Measurements from ENCODE around the gene TRAPPC4.

The TRAPPC4 gene

GRCh38 chr11:119023741-119024140, 5.2 kb downstream of the TRAPPC4 start:
- TF ChIP-seq POLR2A (IDR thresholded peaks at IDR 0.05; ENCODE audit: low read length) (no peak), GATA1 (IDR thresholded peaks at IDR 0.05; ENCODE audit: low read depth, low read length) (no peak)

GRCh38 chr11:119024430-119025098, 6.0 kb downstream of the TRAPPC4 start:
- TF ChIP-seq GATA1 (IDR thresholded peaks at IDR 0.05; ENCODE audit: low read depth, low read length) = no peak
- peak; percentile 25 for TF ChIP-seq POLR2A (IDR thresholded peaks at IDR 0.05; ENCODE audit: low read length)
- peak; percentile 24 to 34 for DNase-seq

More at GRCh38 chr11:119023741-119024140, 5.2 kb downstream of the TRAPPC4 start:
- DNase-seq = peak in 1 of 2 experiments; percentile 26

- TF ChIP-seq POLR2A (IDR thresholded peaks at IDR 0.05; ENCODE audit: low read length) = no peak
- no peak for TF ChIP-seq GATA1 (IDR thresholded peaks at IDR 0.05; ENCODE audit: low read depth, low read length)
- DNase-seq = no peak
Measured at GRCh38 chr11:119025099-119025473, 6.5 kb downstream of the TRAPPC4 start.

- no peak for DNase-seq
- TF ChIP-seq GATA1 (IDR thresholded peaks at IDR 0.05; ENCODE audit: low read depth, low read length) (no peak), POLR2A (IDR thresholded peaks at IDR 0.05; ENCODE audit: low read length) (no peak)
Measured at GRCh38 chr11:119025541-119025940, 7.0 kb downstream of the TRAPPC4 start.

GRCh38 chr11:119025978-119026766, 7.6 kb downstream of the TRAPPC4 start:
- no peak for DNase-seq
- TF ChIP-seq GATA1 (IDR thresholded peaks at IDR 0.05; ENCODE audit: low read depth, low read length) (no peak), POLR2A (IDR thresholded peaks at IDR 0.05; ENCODE audit: low read length) (no peak)

GRCh38 chr11:119026970-119027369, 8.4 kb downstream of the TRAPPC4 start:
- TF ChIP-seq GATA1 (IDR thresholded peaks at IDR 0.05; ENCODE audit: low read depth, low read length) (no peak), POLR2A (IDR thresholded peaks at IDR 0.05; ENCODE audit: low read length) (no peak)
- DNase-seq = no peak

GRCh38 chr11:119027561-119028345, 9.2 kb downstream of the TRAPPC4 start:
- no peak for TF ChIP-seq GATA1 (IDR thresholded peaks at IDR 0.05; ENCODE audit: low read depth, low read length)
- no peak for TF ChIP-seq POLR2A (IDR thresholded peaks at IDR 0.05; ENCODE audit: low read length)

GRCh38 chr11:119028346-119029068, 9.9 kb downstream of the TRAPPC4 start:
- no peak for DNase-seq

More at GRCh38 chr11:119027561-119028345, 9.2 kb downstream of the TRAPPC4 start:
- no peak for DNase-seq

GRCh38 chr11:119029069-119029339, 10.4 kb downstream of the TRAPPC4 start:
- TF ChIP-seq GATA1 (IDR thresholded peaks at IDR 0.05; ENCODE audit: low read depth, low read length) = no peak
- TF ChIP-seq POLR2A (IDR thresholded peaks at IDR 0.05; ENCODE audit: low read length) = peak; percentile 59
- DNase-seq = peak; percentile 85 to 94

More at GRCh38 chr11:119028346-119029068, 9.9 kb downstream of the TRAPPC4 start:
- TF ChIP-seq POLR2A (IDR thresholded peaks at IDR 0.05; ENCODE audit: low read length) (no peak), GATA1 (IDR thresholded peaks at IDR 0.05; ENCODE audit: low read depth, low read length) (no peak)

- peak; percentile 58 to 65 for DNase-seq
- TF ChIP-seq GATA1 (IDR thresholded peaks at IDR 0.05; ENCODE audit: low read depth, low read length) = no peak
- TF ChIP-seq POLR2A (IDR thresholded peaks at IDR 0.05; ENCODE audit: low read length) = peak; percentile 31
Measured at GRCh38 chr11:119029340-119030028, 10.9 kb downstream of the TRAPPC4 start.

GRCh38 chr11:119030029-119030328, 11.4 kb downstream of the TRAPPC4 start:
- no peak for DNase-seq
- TF ChIP-seq POLR2A (IDR thresholded peaks at IDR 0.05; ENCODE audit: low read length) (no peak), GATA1 (IDR thresholded peaks at IDR 0.05; ENCODE audit: low read depth, low read length) (no peak)

GRCh38 chr11:119030329-119031047, 11.9 kb downstream of the TRAPPC4 start, which contains the start of gene SLC37A4:
SLC37A4 (minus strand) TSS chr11:119030877.
- TF ChIP-seq GATA1 (IDR thresholded peaks at IDR 0.05; ENCODE audit: low read depth, low read length) = no peak
- peak; percentile 76 for TF ChIP-seq POLR2A (IDR thresholded peaks at IDR 0.05; ENCODE audit: low read length)
- DNase-seq = peak; percentile 99

Data from erythroblast (primary cell).